AG04449 (cell line): ENCODE results near the gene NHLRC1.
A peak's percentile ranks its signal among the peaks of the same experiment; 100 is the strongest.

Source experiments
- CTCF ChIA-PET: fragments of 350-600 bp; formaldehyde crosslinking; extraction: SDS; loops from one replicate; lab custom pipeline; 2021; ENCODE audit warnings: antibody characterized with exemption; lab: Yijun Ruan, JAX
- POLR2A ChIA-PET: fragments of 400-600, 350-600 bp; formaldehyde crosslinking; extraction: SDS; loops from one replicate; lab custom pipeline; 2020; ENCODE audit warnings: antibody characterized with exemption, inconsistent platforms; lab: Yijun Ruan, JAX
- DNase-seq: peaks from one replicate; pipeline ENCODE4 v3.0.0-alpha.2; 2010; ENCODE audit warnings: low read depth, low spot score
- H3K4me3 ChIP-seq: 2 replicates; pipeline ENCODE4 v1.5.1; 2011; ENCODE audit warnings: low read depth, mild to moderate bottlenecking, control low read depth, low read length
- TF ChIP-seq, protein P1 (sequence below): IDR thresholded peaks from one replicate; pipeline ENCODE4 v1.5.1; 2011; ENCODE audit warnings: mild to moderate bottlenecking, moderate library complexity, low read length, control low read depth, inconsistent platforms; ENCODE audit not compliant: insufficient read depth; ENCODE audit errors: missing control alignments

NHLRC1 gene

DNA sequence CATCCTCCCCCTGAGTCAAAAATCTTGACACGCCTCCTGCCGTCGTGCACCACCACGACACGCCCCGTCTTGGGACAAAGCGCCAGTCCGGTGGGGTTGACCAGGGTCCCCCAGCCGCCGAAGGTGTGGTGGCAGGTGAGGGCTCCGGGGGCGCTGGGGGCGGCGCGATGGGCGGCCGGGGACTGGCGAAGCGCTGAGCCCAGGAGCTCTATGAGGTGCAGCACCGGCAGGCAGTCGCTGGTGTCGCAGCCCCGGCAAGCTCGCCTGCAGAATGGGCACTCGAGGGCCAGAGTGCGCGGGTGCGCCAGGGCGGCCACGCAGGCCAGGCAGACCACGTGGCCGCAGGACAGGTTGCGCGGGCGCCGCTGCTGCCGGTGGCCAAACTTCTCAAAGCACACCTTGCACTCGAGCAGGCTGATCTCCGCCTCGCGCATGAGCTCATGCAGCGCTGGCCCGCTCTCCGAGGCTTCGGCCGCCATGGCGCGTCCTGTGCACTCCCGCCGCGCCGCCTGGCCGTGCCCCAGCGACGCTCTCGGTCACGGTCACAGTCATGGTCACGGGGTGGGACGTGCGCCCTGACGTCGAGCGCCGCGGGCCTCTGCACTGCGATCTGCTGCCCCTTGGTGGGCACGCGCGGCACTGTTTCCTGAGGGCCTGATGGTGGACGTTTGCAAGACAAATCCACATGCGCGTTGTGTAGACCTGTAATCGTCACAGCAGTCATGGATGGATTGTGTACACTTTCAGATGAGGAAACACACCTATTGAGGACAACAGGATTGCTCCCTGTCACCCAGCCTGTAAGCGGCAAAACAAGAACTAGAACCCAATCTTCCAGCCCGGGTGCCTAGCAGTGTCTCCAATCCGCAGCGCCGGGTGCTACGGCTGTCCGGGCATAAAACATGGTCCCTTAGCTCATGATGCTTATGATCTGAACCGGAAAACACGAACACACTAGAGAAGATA is at the start of gene NHLRC1:
TSS of gene NHLRC1 (minus strand) at position 550 of the 966 bp plus-strand sequence. CDS start at position 479, 71 bp downstream.
- POLR2A ChIA-PET, result interaction anchor here (1.0 kb wide), 1 partner anchor 30 kb away, joined by 3 read pairs; no protein-coding TSS in a partner anchor
- TF ChIP-seq, protein P1, sequence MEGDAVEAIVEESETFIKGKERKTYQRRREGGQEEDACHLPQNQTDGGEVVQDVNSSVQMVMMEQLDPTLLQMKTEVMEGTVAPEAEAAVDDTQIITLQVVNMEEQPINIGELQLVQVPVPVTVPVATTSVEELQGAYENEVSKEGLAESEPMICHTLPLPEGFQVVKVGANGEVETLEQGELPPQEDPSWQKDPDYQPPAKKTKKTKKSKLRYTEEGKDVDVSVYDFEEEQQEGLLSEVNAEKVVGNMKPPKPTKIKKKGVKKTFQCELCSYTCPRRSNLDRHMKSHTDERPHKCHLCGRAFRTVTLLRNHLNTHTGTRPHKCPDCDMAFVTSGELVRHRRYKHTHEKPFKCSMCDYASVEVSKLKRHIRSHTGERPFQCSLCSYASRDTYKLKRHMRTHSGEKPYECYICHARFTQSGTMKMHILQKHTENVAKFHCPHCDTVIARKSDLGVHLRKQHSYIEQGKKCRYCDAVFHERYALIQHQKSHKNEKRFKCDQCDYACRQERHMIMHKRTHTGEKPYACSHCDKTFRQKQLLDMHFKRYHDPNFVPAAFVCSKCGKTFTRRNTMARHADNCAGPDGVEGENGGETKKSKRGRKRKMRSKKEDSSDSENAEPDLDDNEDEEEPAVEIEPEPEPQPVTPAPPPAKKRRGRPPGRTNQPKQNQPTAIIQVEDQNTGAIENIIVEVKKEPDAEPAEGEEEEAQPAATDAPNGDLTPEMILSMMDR, result peak; percentile 97
- CTCF ChIA-PET, result interaction anchor here (0.6 to 7.6 kb wide), 45 partner anchors 8 to 384 kb away, joined by 3 to 73 read pairs (median 4); partner anchors contain the start of gene KIF13A
- H3K4me3 ChIP-seq, result peak within 1 kb of the TSS; percentile 62
- no peak for DNase-seq

DNA sequence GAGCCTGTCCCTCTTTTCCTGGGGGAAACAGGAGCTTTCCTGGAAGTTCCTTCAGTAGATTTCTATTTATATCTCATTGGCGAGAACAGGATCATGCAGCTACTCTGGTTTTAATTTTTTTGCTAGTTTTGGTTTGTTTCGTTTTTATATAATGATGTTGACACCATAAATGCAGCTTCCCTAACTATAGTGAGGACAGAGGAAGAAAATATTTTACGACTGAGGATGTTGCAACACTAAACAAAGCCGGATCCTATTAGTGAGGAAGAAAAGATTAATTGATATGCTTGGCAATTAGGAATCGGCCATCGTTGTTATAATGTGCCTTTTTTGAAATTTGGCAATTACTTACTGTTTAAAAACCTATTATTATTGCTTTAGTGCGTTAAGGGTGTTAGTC is 49.4 kb upstream of the NHLRC1 start:
- TF ChIP-seq, protein P1, result no peak
- ChIA-PET CTCF (no interaction called here), POLR2A (no interaction called here)
- no peak overlapping the region for H3K4me3 ChIP-seq
- DNase-seq, result no peak

DNA sequence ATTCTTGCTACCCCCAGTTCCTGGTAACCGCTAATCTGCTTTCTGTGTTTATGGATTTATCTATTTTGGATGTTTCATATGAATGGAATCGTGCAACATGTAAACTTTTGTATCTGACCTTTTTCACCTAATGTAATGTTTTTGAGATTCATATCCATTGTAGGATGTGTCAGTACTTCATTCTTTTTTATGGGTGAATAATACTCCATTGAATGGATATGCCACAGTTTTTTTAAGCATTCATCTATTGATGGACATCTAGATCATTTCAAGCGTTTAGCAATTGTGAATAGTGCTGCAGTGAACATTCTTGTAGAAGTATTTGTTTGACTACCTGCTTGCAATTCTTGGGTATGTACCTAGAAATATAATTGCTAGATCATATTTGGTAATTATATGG is 45.8 kb upstream of the NHLRC1 start:
- H3K4me3 ChIP-seq, result no peak overlapping the region
- POLR2A ChIA-PET, result no interaction called here
- CTCF ChIA-PET, result no interaction called here
- TF ChIP-seq, protein P1, result no peak
- no peak for DNase-seq

DNA sequence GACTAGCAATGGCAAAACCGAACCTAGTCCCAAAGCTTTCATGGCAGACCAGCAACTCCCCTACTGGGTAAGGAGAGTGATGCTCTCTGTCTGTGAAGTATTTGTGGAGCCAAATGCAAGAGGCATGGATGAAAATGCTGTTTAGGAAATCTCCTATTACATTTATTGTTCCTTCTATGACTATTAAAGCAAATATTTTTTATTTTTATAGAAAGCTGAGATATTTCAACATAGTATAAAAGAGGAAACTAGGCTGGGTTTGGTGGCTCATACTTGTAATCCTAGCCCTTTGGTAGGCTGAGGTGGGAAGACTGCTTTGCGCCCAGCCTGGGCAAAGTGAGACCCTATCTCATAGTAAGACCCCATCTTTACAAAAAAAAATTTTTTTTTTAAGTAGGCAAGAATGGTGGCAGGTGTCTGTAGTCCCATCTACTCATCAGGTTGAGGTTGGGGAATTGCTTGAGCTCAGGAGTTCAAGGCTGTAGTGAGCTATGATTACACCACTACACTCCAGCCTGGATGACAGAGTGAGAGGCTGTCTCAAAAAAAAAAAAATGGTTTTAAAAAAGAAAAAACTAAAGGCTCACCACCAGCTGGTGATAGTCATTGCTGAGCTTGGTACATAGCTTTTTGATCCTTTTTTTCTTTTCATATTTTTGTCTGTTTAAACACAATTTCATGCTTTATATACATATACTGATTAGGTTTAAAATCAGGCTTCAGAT is 44.0 kb upstream of the NHLRC1 start:
- ChIA-PET POLR2A (no interaction called here), CTCF (no interaction called here)
- TF ChIP-seq, protein P1, result no peak
- H3K4me3 ChIP-seq, result no peak overlapping the region
- DNase-seq, result no peak

DNA sequence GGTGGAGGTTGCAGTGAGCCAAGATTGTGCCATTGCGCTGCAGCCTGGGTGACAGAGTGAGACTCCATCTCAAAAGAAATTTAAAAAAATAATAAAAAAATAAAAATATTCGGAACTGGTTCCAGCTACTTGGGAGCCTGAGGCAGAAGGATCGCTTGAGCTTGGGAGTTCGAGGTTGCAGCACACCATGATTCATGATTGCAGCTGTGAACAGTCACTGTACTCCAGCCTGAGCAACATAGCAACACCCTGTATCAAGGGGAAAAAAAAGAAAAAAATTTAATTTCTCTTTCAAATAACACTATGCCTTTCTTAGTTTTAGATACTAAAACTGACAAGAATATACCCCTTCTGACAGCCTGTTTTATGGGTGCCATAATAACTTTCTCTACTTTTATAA is 43.3 kb upstream of the NHLRC1 start:
- POLR2A ChIA-PET, result no interaction called here
- CTCF ChIA-PET, result interaction anchor here (1.0 kb wide), 1 partner anchor 10 kb away, joined by 3 read pairs; no protein-coding TSS in a partner anchor
- no peak for DNase-seq
- TF ChIP-seq, protein P1, result no peak
- H3K4me3 ChIP-seq, result no peak overlapping the region

DNA sequence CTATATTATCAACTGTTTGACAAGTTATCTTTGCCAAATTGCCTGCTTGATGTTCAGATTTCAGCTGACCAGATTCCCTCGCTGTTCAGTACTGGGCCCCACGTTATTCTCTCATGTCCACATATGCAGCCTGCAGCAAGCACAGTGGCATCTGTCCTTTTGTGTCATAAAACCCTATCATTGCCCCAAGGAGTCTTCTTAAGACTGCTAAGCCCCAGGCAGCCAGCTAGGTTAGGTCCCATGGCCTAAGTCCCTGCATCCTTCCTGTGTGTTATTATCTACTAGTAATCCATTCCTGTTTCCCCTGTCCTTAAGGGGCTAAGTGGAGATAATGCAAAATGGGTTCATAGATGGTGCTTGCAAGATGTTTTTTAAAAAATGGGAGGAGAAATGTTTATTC is 39.9 kb upstream of the NHLRC1 start:
- no peak overlapping the region for H3K4me3 ChIP-seq
- DNase-seq, result no peak
- TF ChIP-seq, protein P1, result no peak
- POLR2A ChIA-PET, result no interaction called here
- CTCF ChIA-PET, result no interaction called here
